Prostate gland (tissue), 2 donors: ENCODE results near the gene MT1E.

Experiments
- POLR2A ChIP-seq: fragments of 450-650 bp; IDR thresholded peaks from one replicate; pipeline ENCODE4 v1.6.1; 2016; ENCODE audit warnings: antibody characterized with exemption, mild to moderate bottlenecking
- TF ChIP-seq, protein P1 (sequence below), 4 experiments: fragments of 200-600 bp in 2 of 4; fragments of 450-650 bp in 2 of 4; sonication (generic) in 2 of 4; IDR thresholded peaks; 1 replicate in 3 of 4; 2 replicates in 1 of 4; pipeline ENCODE4 v1.5.1; 2016 to 2019; ENCODE audit warnings: antibody characterized with exemption in 4 of 4, mild to moderate bottlenecking in 2 of 4, moderate library complexity in 2 of 4

DNA sequence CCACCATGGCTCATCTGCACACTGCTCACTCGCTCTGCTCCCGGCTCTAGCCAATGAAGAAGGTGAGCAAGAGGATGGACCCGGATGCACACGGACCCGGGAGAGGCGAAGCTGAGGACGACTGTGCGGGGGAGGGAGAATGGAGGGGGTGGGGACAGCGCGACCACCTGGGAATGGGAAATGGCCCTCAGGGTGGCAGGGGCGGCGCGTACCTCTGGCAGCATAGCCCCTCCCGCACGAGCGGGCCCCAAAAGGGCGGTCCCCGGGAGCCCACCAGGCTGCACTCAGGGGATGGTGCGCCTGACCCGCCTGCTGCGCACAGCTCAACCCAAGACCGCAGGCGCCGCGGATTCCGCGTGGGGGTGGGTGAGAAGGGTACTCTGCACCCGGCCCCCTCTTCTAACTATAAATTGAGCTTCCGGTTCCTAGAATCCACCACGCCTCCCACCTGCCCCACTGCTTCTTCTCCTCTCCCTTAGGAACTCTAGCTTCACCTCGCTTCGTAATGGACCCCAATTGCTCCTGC lies 50.2 kb downstream of the MT1E start:
- no peak for TF ChIP-seq POLR2A
- TF ChIP-seq, protein P1, sequence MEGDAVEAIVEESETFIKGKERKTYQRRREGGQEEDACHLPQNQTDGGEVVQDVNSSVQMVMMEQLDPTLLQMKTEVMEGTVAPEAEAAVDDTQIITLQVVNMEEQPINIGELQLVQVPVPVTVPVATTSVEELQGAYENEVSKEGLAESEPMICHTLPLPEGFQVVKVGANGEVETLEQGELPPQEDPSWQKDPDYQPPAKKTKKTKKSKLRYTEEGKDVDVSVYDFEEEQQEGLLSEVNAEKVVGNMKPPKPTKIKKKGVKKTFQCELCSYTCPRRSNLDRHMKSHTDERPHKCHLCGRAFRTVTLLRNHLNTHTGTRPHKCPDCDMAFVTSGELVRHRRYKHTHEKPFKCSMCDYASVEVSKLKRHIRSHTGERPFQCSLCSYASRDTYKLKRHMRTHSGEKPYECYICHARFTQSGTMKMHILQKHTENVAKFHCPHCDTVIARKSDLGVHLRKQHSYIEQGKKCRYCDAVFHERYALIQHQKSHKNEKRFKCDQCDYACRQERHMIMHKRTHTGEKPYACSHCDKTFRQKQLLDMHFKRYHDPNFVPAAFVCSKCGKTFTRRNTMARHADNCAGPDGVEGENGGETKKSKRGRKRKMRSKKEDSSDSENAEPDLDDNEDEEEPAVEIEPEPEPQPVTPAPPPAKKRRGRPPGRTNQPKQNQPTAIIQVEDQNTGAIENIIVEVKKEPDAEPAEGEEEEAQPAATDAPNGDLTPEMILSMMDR (IDR thresholded peaks at IDR 0.05), result no peak
